AG04449 (cell line): ENCODE measurements around the gene ZNF219.
"Not testable (repeated sequence)": the region's sequence is repeated elsewhere in the genome, so short reads cannot be mapped to it uniquely, and the experiment has no call there.

Experiments used
- CTCF ChIA-PET: fragments of 350-600 bp; formaldehyde crosslinking; extraction: SDS; loops from one replicate; lab custom pipeline; 2021; ENCODE audit warnings: antibody characterized with exemption; lab: Yijun Ruan, JAX
- POLR2A ChIA-PET: fragments of 400-600, 350-600 bp; formaldehyde crosslinking; extraction: SDS; loops from one replicate; lab custom pipeline; 2020; ENCODE audit warnings: antibody characterized with exemption, inconsistent platforms; lab: Yijun Ruan, JAX
- DNase-seq: peaks from one replicate; pipeline ENCODE4 v3.0.0-alpha.2; 2010; ENCODE audit warnings: low read depth, low spot score
- H3K4me3 ChIP-seq: 2 replicates; pipeline ENCODE4 v1.5.1; 2011; ENCODE audit warnings: low read depth, mild to moderate bottlenecking, control low read depth, low read length
- TF ChIP-seq, protein P1 (sequence below): IDR thresholded peaks from one replicate; pipeline ENCODE4 v1.5.1; 2011; ENCODE audit warnings: mild to moderate bottlenecking, moderate library complexity, low read length, control low read depth, inconsistent platforms; ENCODE audit not compliant: insufficient read depth; ENCODE audit errors: missing control alignments

The ZNF219 gene

DNA sequence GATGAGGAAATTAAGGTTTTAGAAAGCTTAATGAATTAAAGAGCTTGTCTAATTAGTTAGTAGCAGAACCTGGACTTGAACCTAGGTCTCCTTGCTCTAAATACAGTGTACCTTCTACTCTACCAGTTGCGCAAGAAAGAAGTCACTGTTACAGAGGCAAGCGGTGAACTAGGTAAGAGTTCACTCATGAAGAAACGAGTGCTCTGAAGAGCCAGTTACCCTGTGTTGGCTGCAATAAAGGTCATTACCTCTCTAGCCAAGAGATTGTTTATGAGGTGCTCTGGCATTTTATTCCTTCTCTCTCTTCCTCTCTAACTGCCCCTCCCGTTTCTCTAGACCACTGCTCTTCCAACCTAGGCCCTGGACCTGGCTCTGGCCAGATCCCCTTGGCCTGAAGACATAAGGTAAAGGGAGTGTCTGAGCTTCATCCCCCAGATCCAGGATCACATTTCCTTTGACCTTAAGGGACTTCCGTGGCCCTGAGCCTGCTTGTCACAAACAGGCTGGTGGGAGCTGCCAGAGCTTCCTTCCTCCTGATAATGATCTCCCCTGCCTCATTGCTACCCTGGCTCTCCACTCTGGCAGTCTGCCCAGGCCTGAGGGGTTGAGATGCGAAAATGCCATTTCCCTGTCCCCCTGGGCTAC is 54.4 kb downstream of the ZNF219 start:
- TF ChIP-seq, protein P1, sequence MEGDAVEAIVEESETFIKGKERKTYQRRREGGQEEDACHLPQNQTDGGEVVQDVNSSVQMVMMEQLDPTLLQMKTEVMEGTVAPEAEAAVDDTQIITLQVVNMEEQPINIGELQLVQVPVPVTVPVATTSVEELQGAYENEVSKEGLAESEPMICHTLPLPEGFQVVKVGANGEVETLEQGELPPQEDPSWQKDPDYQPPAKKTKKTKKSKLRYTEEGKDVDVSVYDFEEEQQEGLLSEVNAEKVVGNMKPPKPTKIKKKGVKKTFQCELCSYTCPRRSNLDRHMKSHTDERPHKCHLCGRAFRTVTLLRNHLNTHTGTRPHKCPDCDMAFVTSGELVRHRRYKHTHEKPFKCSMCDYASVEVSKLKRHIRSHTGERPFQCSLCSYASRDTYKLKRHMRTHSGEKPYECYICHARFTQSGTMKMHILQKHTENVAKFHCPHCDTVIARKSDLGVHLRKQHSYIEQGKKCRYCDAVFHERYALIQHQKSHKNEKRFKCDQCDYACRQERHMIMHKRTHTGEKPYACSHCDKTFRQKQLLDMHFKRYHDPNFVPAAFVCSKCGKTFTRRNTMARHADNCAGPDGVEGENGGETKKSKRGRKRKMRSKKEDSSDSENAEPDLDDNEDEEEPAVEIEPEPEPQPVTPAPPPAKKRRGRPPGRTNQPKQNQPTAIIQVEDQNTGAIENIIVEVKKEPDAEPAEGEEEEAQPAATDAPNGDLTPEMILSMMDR, result no peak
- no peak overlapping the region for H3K4me3 ChIP-seq
- DNase-seq, result no peak
- ChIA-PET POLR2A (interaction anchor here (0.8 kb wide), 1 partner anchor 202 kb away, joined by 3 read pairs; no protein-coding TSS in a partner anchor), CTCF (interaction anchor here (0.7 to 7.0 kb wide), 12 partner anchors 13 to 73 kb away, joined by 3 to 287 read pairs (median 4); partner anchors contain the start of genes ARHGEF40 and RNASE8)

GRCh38 chr14:21043387-21043973 is 55.0 kb downstream of the ZNF219 start:
- ChIA-PET POLR2A (no interaction called here), CTCF (interaction anchor here (0.7 to 7.0 kb wide), 13 partner anchors 13 to 73 kb away, joined by 3 to 287 read pairs (median 5); partner anchors contain the start of genes ARHGEF40, RNASE8 and TPPP2)
- DNase-seq, result no peak
- H3K4me3 ChIP-seq, result no peak overlapping the region
- TF ChIP-seq, protein P1, result no peak

GRCh38 chr14:21042918-21043317 is 55.5 kb downstream of the ZNF219 start:
- TF ChIP-seq, protein P1, result no peak
- ChIA-PET POLR2A (no interaction called here), CTCF (interaction anchor here (0.6 to 7.0 kb wide), 11 partner anchors 12 to 72 kb away, joined by 3 to 287 read pairs (median 8); partner anchors contain the start of genes RNASE8 and TPPP2)
- H3K4me3 ChIP-seq, result no peak overlapping the region
- DNase-seq, result no peak

GRCh38 chr14:21041676-21042433 is 56.6 kb downstream of the ZNF219 start, which contains the start of gene RNASE7:
RNASE7 (plus strand) TSS chr14:21042362; CDS start chr14:21042993, 631 bp downstream.
- DNase-seq, result no peak
- TF ChIP-seq, protein P1, result no peak
- ChIA-PET POLR2A (no interaction called here), CTCF (interaction anchor here (0.6 to 7.0 kb wide), 13 partner anchors 11 to 346 kb away, joined by 3 to 287 read pairs (median 23); partner anchors contain the start of genes RNASE8 and TPPP2)
- no peak within 1 kb of the TSS for H3K4me3 ChIP-seq

GRCh38 chr14:21040941-21041340 is 57.5 kb downstream of the ZNF219 start:
- POLR2A ChIA-PET, result interaction anchor here (0.6 kb wide), 1 partner anchor 46 kb away, joined by 3 read pairs; no protein-coding TSS in a partner anchor
- not testable (repeated sequence) for DNase-seq, H3K4me3 ChIP-seq
- CTCF ChIA-PET, result interaction anchor here (0.7 to 7.0 kb wide), 23 partner anchors 9 to 348 kb away, joined by 3 to 287 read pairs (median 9); partner anchors contain the start of genes METTL17, NDRG2, RNASE8 and TPPP2

GRCh38 chr14:21040370-21040925 is 58.0 kb downstream of the ZNF219 start:
- TF ChIP-seq, protein P1, result no peak
- no peak for DNase-seq
- no peak overlapping the region for H3K4me3 ChIP-seq
- ChIA-PET POLR2A (interaction anchor here (0.6 to 1.4 kb wide), 3 partner anchors 26 to 68 kb away, joined by 3 read pairs; no protein-coding TSS in a partner anchor), CTCF (interaction anchor here (0.6 to 7.0 kb wide), 32 partner anchors 10 to 416 kb away, joined by 3 to 287 read pairs (median 6); partner anchors contain the start of genes METTL17, NDRG2, RNASE8 and SLC39A2)
